ENCODE measurements around the gene NDUFA5.

DNA sequence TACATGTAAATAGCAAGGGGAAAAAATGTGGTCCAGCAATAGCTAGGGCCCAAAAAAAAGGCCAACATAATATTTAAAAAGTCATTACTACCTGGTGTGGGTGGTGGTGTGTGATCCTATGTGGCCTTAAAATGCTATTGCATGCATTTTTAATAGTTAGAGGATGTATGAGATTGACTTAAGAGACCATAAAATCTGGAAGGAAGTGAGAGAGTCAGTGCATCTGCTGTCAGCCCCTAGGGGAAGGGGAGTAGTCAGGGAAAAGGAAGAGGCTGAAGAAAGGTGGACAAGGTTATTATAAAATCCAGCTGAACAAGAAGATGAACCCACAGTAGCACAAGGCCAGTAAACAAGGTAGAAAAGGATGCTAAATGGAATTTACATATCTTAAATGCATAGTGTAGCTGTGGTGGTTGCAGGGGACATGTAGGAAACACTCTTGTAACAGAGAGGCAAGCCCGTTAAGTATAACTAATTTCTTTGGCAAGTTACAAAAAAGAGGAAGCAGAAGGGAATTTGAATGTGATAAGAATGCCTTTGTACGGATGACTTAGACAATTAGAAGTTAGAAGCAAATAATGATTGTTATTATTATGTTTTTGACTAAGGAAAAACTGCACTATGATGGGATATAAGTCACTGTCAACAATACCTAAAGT, 11.9 kb upstream of the NDUFA5 start:
- TF ChIP-seq EP300 (IDR thresholded peaks at IDR 0.05) (no peak), POLR2A (IDR thresholded peaks at IDR 0.05) (no peak)
- TF ChIP-seq, protein P1, sequence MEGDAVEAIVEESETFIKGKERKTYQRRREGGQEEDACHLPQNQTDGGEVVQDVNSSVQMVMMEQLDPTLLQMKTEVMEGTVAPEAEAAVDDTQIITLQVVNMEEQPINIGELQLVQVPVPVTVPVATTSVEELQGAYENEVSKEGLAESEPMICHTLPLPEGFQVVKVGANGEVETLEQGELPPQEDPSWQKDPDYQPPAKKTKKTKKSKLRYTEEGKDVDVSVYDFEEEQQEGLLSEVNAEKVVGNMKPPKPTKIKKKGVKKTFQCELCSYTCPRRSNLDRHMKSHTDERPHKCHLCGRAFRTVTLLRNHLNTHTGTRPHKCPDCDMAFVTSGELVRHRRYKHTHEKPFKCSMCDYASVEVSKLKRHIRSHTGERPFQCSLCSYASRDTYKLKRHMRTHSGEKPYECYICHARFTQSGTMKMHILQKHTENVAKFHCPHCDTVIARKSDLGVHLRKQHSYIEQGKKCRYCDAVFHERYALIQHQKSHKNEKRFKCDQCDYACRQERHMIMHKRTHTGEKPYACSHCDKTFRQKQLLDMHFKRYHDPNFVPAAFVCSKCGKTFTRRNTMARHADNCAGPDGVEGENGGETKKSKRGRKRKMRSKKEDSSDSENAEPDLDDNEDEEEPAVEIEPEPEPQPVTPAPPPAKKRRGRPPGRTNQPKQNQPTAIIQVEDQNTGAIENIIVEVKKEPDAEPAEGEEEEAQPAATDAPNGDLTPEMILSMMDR (IDR thresholded peaks at IDR 0.05), result no peak
